ENCODE results near the gene INPP5A.
"Not testable (repeated sequence)": the region's sequence is repeated elsewhere in the genome, so short reads cannot be mapped to it uniquely, and the experiment has no call there.

The INPP5A gene

DNA sequence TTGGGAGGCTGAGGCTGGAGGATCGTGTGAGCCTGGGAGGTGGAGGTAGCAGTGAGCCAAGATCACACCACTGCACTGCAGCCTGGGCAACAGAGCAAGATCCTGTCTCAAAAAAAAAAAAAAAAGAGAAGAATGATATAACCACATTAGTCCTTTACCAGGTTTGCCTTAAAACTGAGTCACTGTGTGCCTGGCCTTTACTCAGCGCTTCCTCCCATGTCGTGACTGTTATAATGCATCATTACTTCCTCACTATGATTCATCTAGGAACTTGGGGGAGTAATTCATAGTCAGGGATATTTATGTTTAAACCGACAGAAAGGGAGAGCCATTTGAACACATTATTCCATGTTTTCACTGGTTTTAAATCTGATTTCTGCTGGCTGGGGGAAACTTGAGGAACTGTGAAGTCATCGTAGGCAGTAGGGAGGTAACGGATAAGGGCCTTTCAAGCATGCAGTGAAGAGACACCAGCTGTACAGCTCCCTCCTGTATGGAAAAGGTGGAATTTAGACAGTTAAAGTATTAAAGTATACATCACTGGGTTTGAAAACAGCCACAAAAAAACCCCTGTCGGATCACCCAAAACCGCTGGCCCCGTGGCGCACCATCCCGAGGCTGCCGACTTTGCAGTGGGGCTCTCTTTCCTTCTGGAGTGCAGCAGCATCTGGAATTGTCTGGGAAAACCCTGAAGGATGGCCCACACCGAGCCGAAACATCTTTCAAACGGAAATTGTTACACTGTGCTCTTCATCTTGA is 128.5 kb downstream of the INPP5A start:
- DNase-seq (ENCODE audit: insufficient read length, low spot score) (no peak), FAIRE-seq (no peak)
- no peak for TF ChIP-seq POU2F2 (IDR thresholded peaks at IDR 0.05; ENCODE audit: low read depth, low read length)
- TF ChIP-seq POLR2AphosphoS5 (IDR thresholded peaks at IDR 0.05; ENCODE audit: low read depth, low read length), result no peak
- no peak for TF ChIP-seq TAF1 (IDR thresholded peaks at IDR 0.05; ENCODE audit: low read depth, low read length)
- no peak for TF ChIP-seq PAX5 (IDR thresholded peaks at IDR 0.05; ENCODE audit: insufficient read depth, low read length, severe bottlenecking)
- TF ChIP-seq SPI1 (IDR thresholded peaks at IDR 0.05; ENCODE audit: low read depth, low read length), result no peak
- TF ChIP-seq POLR2A (IDR thresholded peaks at IDR 0.05; ENCODE audit: low read depth, low read length), result no peak

DNA sequence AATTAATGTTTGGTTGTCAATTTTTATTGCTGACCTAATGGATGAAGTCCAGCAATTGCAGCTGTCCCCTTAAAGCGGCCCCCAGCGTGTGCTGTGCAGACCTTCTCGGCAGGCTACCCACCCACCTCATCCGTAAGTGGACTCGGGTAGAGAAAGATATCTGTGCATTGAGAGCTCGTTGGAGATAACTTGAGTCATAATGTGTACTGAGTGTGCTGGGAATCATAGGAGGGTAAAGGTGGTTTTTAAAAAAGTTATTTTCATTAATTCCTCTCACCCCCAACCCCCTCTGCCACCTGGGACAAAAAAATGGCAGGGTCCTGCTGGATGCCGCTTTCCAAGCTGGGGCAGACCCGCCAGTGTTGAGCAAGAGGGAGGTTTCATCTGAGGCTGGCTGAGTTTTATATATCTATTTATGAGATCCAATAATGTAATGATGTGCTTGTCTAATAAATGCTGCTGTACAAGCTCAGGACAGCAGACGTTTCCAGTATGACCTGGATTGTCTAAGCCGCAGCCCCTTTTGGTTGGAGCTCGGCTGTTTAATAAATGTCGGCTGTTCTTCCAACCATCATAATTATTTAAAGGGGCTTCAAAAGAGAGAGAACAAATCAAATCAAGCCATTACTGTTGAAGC is 129.2 kb downstream of the INPP5A start:
- FAIRE-seq (no peak), DNase-seq (ENCODE audit: insufficient read length, low spot score) (no peak)
- TF ChIP-seq PAX5 (IDR thresholded peaks at IDR 0.05; ENCODE audit: insufficient read depth, low read length, severe bottlenecking), result no peak
- TF ChIP-seq POLR2A (IDR thresholded peaks at IDR 0.05; ENCODE audit: low read depth, low read length), result no peak
- no peak for TF ChIP-seq TAF1 (IDR thresholded peaks at IDR 0.05; ENCODE audit: low read depth, low read length)
- TF ChIP-seq POU2F2 (IDR thresholded peaks at IDR 0.05; ENCODE audit: low read depth, low read length), result no peak
- no peak for TF ChIP-seq POLR2AphosphoS5 (IDR thresholded peaks at IDR 0.05; ENCODE audit: low read depth, low read length)
- no peak for TF ChIP-seq SPI1 (IDR thresholded peaks at IDR 0.05; ENCODE audit: low read depth, low read length)

DNA sequence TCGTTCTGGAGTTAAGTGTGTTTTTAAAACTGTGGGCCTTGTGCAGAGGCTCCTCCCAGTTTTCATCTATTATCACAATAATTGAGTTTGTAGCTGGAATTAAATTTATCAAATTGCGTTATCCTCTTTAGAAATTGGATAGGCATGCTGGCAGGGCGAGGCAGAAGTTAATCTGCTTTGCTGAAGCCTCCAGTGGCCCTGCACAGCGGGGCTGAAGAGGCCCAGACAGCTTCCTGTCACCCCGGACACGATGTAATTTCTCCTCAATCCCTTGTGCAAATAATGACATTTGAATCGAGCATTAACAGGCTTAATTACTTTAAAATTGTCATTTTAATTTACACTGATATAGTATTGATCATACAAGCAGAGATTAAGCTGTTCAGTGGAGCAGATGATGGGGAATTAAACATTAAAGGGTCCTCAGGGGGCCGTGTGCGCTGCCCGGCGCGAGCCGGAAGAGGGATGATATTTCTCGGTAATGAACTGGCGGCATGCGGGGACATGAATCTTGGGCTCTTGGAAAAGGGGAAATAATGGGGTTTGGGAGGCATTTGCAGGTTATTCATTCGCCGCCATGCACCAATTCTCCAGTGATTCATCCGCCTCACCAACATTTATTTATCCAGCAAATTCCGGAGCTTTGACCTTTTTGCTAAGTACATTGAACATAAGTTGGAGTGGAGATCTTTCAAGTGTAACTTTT is 129.9 kb downstream of the INPP5A start:
- TF ChIP-seq POLR2A (IDR thresholded peaks at IDR 0.05; ENCODE audit: low read depth, low read length) (no peak), POLR2AphosphoS5 (IDR thresholded peaks at IDR 0.05; ENCODE audit: low read depth, low read length) (no peak), PAX5 (IDR thresholded peaks at IDR 0.05; ENCODE audit: insufficient read depth, low read length, severe bottlenecking) (no peak), POU2F2 (IDR thresholded peaks at IDR 0.05; ENCODE audit: low read depth, low read length) (no peak)
- DNase-seq (ENCODE audit: insufficient read length, low spot score) (no peak), FAIRE-seq (no peak)

DNA sequence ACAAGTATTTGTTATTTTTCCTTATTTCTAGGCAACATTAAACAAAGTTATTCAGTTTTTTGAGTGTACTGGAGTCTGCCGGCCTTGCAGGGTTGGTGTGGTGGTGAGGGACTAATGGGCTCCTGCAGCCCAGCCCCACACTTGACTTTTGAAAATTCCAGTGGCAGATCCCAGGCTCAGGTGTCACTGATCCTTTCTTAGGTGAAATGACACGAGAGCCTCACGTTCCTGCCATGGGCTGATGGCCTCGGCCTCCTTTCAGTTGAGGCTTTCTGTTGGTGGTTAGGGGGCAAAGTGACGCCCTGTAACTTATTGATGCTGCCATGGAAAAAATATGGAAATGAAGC is 130.4 kb downstream of the INPP5A start:
- TF ChIP-seq PAX5 (IDR thresholded peaks at IDR 0.05; ENCODE audit: insufficient read depth, low read length, severe bottlenecking) (no peak), SPI1 (IDR thresholded peaks at IDR 0.05; ENCODE audit: low read depth, low read length) (no peak)
- DNase-seq (ENCODE audit: insufficient read length, low spot score) (no peak), FAIRE-seq (no peak)

DNA sequence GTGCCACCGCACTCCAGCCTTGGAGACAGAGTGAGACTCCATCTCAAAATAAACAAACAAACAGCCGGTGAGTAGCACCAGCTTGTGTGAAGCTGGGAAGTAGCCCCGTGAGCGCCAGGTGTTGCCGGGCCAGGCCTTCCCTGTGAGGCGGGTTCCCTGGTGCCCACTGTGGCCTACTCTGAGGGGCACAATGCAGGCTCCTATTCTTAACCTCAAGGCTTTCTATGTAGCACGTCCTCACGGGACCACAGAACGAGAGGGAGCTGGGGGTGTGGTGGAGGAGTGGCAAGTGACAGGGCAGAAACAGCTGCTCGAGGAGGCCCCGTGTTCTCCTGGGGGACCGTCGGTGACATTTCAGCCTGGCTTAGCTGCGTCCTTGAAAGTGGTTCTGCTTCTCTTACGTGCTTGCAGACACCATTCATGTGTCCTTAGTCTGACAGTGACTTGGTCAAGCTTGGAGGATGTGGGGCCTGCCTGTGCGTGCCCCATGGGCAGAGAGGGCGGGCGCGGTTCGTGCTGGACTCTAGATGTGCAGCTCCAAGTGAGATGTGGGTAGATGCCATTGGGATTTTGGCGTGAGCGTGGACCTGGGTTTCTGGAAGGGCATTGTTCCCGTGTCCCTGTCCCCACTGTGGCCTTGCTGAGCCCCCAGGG is 131.7 kb downstream of the INPP5A start:
- FAIRE-seq, result no peak

DNA sequence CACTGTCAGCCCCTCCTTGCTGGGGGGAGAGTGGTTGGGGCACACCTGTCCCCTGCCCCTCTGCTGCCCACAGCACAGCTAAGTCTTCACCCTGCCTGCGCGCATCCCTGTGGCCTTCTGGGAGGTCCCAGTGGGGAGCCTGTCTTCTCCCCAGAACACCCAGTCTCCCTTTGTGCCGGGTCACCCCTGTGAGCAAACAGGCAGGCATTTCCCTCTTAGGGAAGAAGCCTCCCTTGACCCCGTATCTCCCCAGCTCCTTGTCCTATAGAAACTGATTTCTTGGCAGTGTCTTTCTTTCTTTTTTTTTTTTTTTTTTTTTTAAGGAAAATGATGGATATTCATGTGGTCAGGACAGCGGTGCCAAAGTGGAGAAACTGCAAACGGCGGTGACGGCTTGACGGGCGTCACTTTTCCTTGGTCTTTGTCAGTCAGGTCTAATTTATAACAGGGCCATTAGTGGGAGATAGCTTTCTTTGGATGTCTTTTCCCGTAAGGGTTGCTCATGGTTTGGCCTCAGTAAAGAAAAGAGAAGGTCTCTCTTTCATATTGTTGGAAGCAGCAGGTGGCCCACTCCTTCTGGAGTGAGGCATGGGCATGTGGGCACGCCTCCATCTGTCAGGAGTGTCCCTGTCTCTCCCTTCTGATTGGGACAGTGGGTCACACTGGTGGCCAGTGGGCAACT is 133.1 kb downstream of the INPP5A start:
- FAIRE-seq (no peak), DNase-seq (ENCODE audit: insufficient read length, low spot score) (no peak)
- TF ChIP-seq POLR2A (IDR thresholded peaks at IDR 0.05; ENCODE audit: low read depth, low read length) (no peak), SPI1 (IDR thresholded peaks at IDR 0.05; ENCODE audit: low read depth, low read length) (no peak), POU2F2 (IDR thresholded peaks at IDR 0.05; ENCODE audit: low read depth, low read length) (no peak), TAF1 (IDR thresholded peaks at IDR 0.05; ENCODE audit: low read depth, low read length) (no peak), POLR2AphosphoS5 (IDR thresholded peaks at IDR 0.05; ENCODE audit: low read depth, low read length) (no peak), PAX5 (IDR thresholded peaks at IDR 0.05; ENCODE audit: insufficient read depth, low read length, severe bottlenecking) (no peak)

More for the DNA sequence above, 131.7 kb downstream of the INPP5A start:
- no peak for DNase-seq (ENCODE audit: insufficient read length, low spot score)
- TF ChIP-seq POLR2AphosphoS5 (IDR thresholded peaks at IDR 0.05; ENCODE audit: low read depth, low read length) (no peak), SPI1 (IDR thresholded peaks at IDR 0.05; ENCODE audit: low read depth, low read length) (no peak), TAF1 (IDR thresholded peaks at IDR 0.05; ENCODE audit: low read depth, low read length) (no peak)

DNA sequence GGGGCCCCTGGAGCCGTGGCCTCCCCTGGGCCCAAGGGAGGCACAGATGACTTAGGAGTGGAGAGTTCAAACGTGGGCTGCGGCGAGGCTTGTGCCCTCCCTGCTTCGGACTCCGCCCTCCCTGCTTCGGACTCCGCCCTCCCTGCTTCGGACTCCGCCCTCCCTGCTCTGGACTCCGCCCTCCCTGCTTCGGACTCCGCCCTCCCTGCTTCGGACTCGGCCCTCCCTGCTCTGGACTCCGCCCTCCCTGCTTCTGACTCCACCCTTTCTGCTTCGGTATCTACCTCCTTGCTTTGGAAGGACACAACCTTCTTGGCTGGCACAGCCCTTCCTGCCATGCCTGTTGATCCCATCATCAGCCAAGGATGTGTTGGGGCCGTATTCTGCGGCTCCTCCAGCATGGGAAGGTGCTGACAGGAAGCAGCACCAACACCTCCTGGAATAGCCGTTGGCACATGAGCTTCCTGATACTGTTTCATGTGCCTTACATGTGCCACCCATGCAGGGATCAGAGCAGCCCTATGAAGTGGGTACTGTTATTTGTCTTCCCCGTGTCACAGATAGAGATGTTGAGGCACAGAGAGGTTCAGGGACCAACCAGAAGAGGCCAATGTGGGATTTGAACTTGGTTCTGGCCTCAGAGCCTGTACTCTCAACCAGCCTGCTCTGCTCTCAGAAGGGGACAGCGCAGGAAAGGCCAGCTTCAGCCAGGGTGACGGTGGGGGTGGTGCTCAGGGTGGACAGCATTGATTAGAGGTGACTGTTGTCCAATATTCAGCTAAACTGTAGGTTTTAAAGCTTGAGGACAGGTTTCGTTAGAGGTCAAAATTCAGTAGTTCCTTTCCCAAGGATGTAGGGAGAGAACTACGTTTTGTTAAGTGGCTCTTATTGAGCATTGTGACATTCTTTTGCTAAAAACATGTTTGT is 133.9 kb downstream of the INPP5A start:
- FAIRE-seq, result no peak

DNA sequence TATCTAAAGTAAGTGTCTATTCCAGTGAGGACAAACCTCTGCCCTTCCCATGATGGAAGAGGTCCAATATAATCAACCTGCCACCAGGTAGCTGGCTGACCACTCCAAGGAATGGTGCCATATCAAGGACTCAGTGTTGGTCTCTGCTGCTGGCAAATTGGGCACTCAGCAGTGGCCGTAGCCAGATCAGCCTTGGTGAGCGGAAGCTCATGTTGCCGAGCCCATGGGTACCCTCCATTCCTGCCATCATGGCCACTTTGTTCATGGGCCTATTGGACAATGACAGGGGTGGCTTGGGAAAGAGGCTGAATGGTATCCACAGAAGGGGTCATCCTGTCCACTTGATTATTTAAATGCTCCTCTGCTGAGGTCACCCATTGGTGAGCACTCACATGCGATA is 136.2 kb downstream of the INPP5A start:
- not testable (repeated sequence) for FAIRE-seq

More for the DNA sequence above, 133.9 kb downstream of the INPP5A start:
- no peak for DNase-seq (ENCODE audit: insufficient read length, low spot score)
- TF ChIP-seq POLR2AphosphoS5 (IDR thresholded peaks at IDR 0.05; ENCODE audit: low read depth, low read length) (no peak), POU2F2 (IDR thresholded peaks at IDR 0.05; ENCODE audit: low read depth, low read length) (no peak), SPI1 (IDR thresholded peaks at IDR 0.05; ENCODE audit: low read depth, low read length) (no peak), TAF1 (IDR thresholded peaks at IDR 0.05; ENCODE audit: low read depth, low read length) (no peak), POLR2A (IDR thresholded peaks at IDR 0.05; ENCODE audit: low read depth, low read length) (no peak), PAX5 (IDR thresholded peaks at IDR 0.05; ENCODE audit: insufficient read depth, low read length, severe bottlenecking) (no peak)

More for the DNA sequence above, 136.2 kb downstream of the INPP5A start:
- not testable (repeated sequence) for DNase-seq (ENCODE audit: insufficient read length, low spot score)
